Breast epithelium (tissue), 3 donors: Measurements from ENCODE around the gene PTPRO.

ENCODE experiments used
- CTCF ChIP-seq, 3 donors: fragments of 450-650 bp; IDR thresholded peaks; one replicate each; pipeline ENCODE4 v1.5.1; 2016 to 2017; ENCODE audit warnings: antibody characterized with exemption in 3 of 3, mild to moderate bottlenecking in 3 of 3, moderate library complexity in 3 of 3
- POLR2A ChIP-seq: fragments of 450-650 bp; IDR thresholded peaks from one replicate; pipeline ENCODE4 v1.6.1; 2016; ENCODE audit warnings: antibody characterized with exemption, mild to moderate bottlenecking, moderate library complexity
- POLR2AphosphoS5 ChIP-seq, 3 donors: sonication (generic); formaldehyde crosslinking; IDR thresholded peaks; one replicate each; pipeline ENCODE4 v1.6.1; 2017; ENCODE audit warnings: antibody characterized with exemption in 3 of 3

DNA sequence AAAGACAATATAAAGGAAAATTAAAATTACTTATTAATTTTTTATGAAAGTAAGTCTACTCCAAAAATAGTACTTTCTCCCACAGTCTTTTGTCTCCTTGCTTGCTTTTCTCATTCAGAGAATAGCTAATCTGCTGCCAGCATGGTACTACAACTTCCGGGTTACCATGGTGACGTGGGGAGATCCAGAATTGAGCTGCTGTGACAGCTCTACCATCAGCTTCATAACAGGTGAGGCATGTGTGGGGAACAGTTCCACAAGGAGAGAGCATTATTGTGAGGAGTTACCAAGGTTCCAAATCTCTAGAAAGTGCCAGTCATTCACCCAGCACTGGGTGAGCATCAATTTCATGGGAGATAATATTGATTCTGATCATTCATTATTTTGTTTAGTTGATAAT is 197.8 kb downstream of the PTPRO start:
- TF ChIP-seq POLR2AphosphoS5 (IDR thresholded peaks at IDR 0.05) (no peak), CTCF (IDR thresholded peaks at IDR 0.05) (no peak), POLR2A (no peak)
